KMS-11 (cell line): ENCODE data around the gene MTA1.
A peak's percentile ranks its signal among the peaks of the same experiment; 100 is the strongest.

Experiments used
- H2AFZ ChIP-seq: fragments of 200-600 bp; sonication (generic); 2 replicates; pipeline ENCODE4 v1.6.1; 2016; ENCODE audit warnings: antibody characterized with exemption, mixed run types, low read depth
- H3K27ac ChIP-seq: fragments of 200-600 bp; sonication (generic); 2 replicates; pipeline ENCODE4 v1.6.1; 2016; ENCODE audit warnings: mild to moderate bottlenecking, mixed run types
- H3K27me3 ChIP-seq: fragments of 200-600 bp; sonication (generic); 2 replicates; pipeline ENCODE4 v1.6.1; 2017; ENCODE audit warnings: mild to moderate bottlenecking, low read depth, mixed run types, moderate library complexity; ENCODE audit not compliant: insufficient read depth
- H3K36me3 ChIP-seq: fragments of 200-600 bp; sonication (generic); 2 replicates; pipeline ENCODE4 v1.6.1; 2017; ENCODE audit warnings: mild to moderate bottlenecking, mixed run types; ENCODE audit not compliant: insufficient read depth
- H3K4me1 ChIP-seq: fragments of 200-600 bp; sonication (generic); 2 replicates; pipeline ENCODE4 v1.6.1; 2016; ENCODE audit warnings: mild to moderate bottlenecking, low read depth, mixed run types; ENCODE audit not compliant: poor library complexity, severe bottlenecking
- H3K4me2 ChIP-seq: fragments of 200-600 bp; sonication (generic); 2 replicates; pipeline ENCODE4 v1.7.0; 2016; ENCODE audit warnings: mild to moderate bottlenecking, mixed run types
- H3K4me3 ChIP-seq: fragments of 200-600 bp; sonication (generic); IDR thresholded peaks from 2 replicates; pipeline ENCODE4 v1.6.1; 2017; ENCODE audit warnings: low read depth, low read length, mixed read lengths; ENCODE audit not compliant: insufficient read depth
- H3K79me2 ChIP-seq: fragments of 200-600 bp; sonication (generic); 2 replicates; pipeline ENCODE4 v1.6.1; 2016; ENCODE audit warnings: low read depth, mixed run types; ENCODE audit not compliant: insufficient read depth
- H3K9ac ChIP-seq: fragments of 200-600 bp; sonication (generic); 2 replicates; pipeline ENCODE4 v1.6.1; 2016; ENCODE audit warnings: mild to moderate bottlenecking, mixed run types
- H4K20me1 ChIP-seq: fragments of 200-600 bp; sonication (generic); 2 replicates; pipeline ENCODE4 v1.6.1; 2016; ENCODE audit warnings: mild to moderate bottlenecking, mixed run types; ENCODE audit not compliant: insufficient read depth
- TF ChIP-seq, protein P1 (sequence below): fragments of 200-600 bp; sonication (generic); conservative IDR thresholded peaks from 2 replicates; pipeline ENCODE4 v1.6.1; 2017; ENCODE audit warnings: low read depth, mild to moderate bottlenecking, antibody characterized with exemption, low read length, moderate library complexity, mixed read lengths

The MTA1 gene

DNA sequence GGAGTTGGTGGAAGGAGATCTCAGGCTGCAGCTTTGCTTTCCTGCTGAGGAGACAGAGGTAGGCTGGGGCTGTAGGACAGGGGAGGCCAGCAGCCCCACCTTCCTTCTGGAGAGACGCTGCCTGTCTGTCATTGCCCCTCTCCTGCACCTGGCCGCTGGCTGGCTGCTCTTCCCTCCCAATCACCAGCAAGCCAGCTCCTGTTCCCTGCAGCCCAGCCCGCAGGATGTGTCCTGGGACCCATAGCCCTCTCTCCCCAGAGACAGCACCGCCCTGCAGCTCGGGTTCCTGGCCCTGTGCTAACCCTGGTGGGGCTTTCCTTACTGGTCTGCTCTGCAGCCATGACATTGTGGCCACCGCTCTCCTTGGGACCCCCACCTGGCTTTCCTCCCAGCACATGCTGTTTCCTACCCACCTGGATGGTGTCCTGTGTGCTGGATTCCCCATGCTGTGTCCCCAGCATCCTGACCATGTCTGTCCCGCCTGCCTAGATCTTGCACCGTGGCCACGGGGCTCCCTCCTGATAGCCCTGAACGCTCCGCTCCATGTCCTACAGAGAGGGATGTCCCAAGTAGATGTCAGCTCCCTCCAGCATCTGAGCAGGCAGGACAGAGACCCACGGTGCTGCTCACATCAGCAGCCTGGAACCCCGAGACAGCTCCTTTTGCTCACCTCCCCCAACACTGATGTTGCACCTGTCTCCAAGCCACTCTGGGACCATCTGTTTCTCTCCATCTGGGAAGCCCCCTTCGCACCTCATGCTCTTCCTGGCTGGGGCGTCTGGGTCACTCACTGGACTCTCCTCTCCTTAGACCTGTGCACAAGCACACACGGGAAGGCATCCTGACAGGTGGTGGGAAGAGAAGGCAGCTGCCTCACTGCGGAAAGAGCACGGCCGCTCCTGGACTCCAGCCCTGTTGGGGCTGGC, 1.1 kb upstream of the MTA1 start:
- Histone ChIP-seq H3K4me3 (no peak overlapping the region), H4K20me1 (no peaks in the 10 kb centered on the region), H3K79me2 (peaks cover 33% of the 10 kb centered on the region), H3K27ac (no peak overlapping the region), H3K4me1 (peaks cover 8% of the 10 kb centered on the region), H3K9ac (no peak overlapping the region; the same call in 1 of the 2 replicates), H2AFZ (no peak overlapping the region), H3K27me3 (no peaks in the 10 kb centered on the region), H3K4me2 (no peak overlapping the region), H3K36me3 (no peaks in the 10 kb centered on the region)
- TF ChIP-seq, protein P1, sequence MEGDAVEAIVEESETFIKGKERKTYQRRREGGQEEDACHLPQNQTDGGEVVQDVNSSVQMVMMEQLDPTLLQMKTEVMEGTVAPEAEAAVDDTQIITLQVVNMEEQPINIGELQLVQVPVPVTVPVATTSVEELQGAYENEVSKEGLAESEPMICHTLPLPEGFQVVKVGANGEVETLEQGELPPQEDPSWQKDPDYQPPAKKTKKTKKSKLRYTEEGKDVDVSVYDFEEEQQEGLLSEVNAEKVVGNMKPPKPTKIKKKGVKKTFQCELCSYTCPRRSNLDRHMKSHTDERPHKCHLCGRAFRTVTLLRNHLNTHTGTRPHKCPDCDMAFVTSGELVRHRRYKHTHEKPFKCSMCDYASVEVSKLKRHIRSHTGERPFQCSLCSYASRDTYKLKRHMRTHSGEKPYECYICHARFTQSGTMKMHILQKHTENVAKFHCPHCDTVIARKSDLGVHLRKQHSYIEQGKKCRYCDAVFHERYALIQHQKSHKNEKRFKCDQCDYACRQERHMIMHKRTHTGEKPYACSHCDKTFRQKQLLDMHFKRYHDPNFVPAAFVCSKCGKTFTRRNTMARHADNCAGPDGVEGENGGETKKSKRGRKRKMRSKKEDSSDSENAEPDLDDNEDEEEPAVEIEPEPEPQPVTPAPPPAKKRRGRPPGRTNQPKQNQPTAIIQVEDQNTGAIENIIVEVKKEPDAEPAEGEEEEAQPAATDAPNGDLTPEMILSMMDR, result no peak

DNA sequence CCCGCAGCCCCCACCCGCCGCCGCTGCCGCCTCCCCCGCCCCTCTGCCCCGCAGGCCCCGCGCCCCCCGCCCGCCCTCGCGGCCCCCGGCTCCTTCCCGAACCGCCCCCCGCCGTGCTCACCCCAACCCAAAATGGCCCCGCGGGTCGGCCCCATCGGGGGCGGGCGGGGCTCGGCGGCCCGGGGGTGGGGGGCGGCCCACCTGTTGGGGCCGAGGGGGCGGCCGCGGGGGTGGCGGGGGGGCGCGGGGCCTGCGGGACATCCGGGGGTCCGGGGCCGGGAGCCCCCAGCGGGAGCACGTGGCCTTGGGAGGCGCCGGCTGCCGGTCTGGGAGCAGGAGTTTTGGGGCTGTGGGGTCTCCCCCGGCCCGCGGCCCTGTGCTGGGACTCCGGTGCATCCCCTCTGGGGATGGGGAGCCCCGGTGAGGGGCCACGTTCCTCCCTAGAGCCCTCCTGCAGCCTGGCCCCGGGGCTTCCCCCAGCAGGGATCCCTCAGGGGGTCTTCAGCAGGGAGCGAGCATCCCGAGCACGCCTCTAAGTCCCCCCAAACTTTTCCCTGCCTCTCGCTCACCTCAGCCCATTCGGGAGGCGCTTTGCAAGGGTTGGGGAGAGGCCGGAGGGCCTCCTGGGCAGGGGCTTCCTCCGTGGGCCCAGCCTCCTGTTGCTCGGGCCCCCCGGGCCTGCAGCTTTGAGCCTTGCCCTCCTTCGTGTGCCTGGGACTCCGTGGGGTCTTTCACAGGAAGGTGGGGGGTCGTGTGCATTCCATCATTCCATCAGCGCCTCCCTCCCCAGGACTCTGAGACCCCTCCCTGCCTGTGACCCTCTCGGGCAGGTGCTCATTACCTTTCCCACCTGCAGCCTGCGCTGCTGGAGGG, 710 bp downstream of the MTA1 start:
- peak overlapping the region; percentile 52 for H3K27ac ChIP-seq
- H3K4me2 ChIP-seq, result peak overlapping the region; percentile 48; the same call in 1 of the 2 replicates
- peaks cover 8% of the 10 kb centered on the region for H3K4me1 ChIP-seq
- H4K20me1 ChIP-seq, result no peaks in the 10 kb centered on the region
- H3K36me3 ChIP-seq, result no peaks in the 10 kb centered on the region
- TF ChIP-seq, protein P1, result no peak
- H3K4me3 ChIP-seq, result no peak overlapping the region
- no peak overlapping the region for H2AFZ ChIP-seq
- peak overlapping the region; percentile 88 for H3K9ac ChIP-seq
- H3K79me2 ChIP-seq, result peaks cover 50% of the 10 kb centered on the region
- no peaks in the 10 kb centered on the region for H3K27me3 ChIP-seq

DNA sequence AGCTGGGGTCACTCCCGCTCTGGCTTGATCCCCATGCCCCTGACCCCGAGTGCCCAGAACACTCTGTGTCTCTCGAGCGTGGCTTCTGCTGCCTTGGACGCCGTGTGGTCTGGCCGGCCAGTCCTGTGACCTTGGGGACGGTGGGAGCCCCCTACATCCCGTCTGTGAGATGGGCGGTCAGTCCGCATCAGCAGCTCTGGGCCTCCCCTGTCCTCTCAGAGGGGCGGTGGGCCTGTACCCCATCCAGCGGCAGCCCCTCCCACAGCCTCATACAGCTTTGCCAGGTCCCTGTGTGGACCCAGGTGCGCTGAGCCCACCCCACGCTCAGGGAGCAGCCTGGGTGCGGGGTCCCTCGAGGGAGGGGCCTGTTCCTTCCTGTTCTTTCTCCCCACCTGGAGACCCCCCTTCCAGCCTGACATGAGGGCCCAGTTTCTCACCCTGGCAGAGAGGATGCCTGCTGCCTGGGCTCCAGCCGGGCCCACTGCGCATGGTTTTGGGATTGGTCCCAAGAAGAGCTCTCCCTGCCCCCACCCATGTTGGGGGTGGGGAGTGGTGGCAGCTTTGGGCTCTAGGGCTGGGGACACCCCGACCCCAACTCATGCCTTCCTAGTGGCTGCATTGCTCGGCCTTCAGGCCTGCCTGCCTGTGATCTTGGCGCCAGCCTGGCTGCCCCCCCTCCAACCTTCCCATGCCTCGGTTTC, 1.5 kb downstream of the MTA1 start:
- TF ChIP-seq, protein P1, result no peak
- no peaks in the 10 kb centered on the region for H4K20me1 ChIP-seq
- H2AFZ ChIP-seq, result no peak overlapping the region
- no peak overlapping the region for H3K4me3 ChIP-seq
- H3K27ac ChIP-seq, result peak overlapping the region; percentile 52; the same call in 1 of the 2 replicates
- peak overlapping the region; percentile 48; the same call in 1 of the 2 replicates for H3K4me2 ChIP-seq
- peaks cover 8% of the 10 kb centered on the region for H3K4me1 ChIP-seq
- peak overlapping the region; percentile 88 for H3K9ac ChIP-seq
- no peaks in the 10 kb centered on the region for H3K27me3 ChIP-seq
- no peaks in the 10 kb centered on the region for H3K36me3 ChIP-seq
- peaks cover 51% of the 10 kb centered on the region for H3K79me2 ChIP-seq
